ENCODE measurements around the gene CDH23.
A peak's percentile ranks its signal among the peaks of the same experiment; 100 is the strongest.

CDH23 gene

GRCh38 chr10:71860243-71861029 is 463.7 kb downstream of the CDH23 start:
- H3K27ac Mint-ChIP-seq = peak overlapping the region; percentile 90
- no peak overlapping the region for H3K4me3 Mint-ChIP-seq
- intact Hi-C loops (cut with micrococcal nuclease) = no loop called here

GRCh38 chr10:71863203-71863602 is 466.5 kb downstream of the CDH23 start:
- intact Hi-C loops (cut with micrococcal nuclease) = no loop called here
- no peaks in the 10 kb centered on the region for H3K36me3 Mint-ChIP-seq (ENCODE audit: low read depth)
- no peak overlapping the region for H3K4me3 Mint-ChIP-seq
- no peaks in the 10 kb centered on the region for H3K9me3 Mint-ChIP-seq
- H3K27me3 Mint-ChIP-seq = no peaks in the 10 kb centered on the region
- peaks cover 58% of the 10 kb centered on the region for H3K4me1 Mint-ChIP-seq (ENCODE audit: low read depth)
- H3K27ac Mint-ChIP-seq = no peak overlapping the region

More at GRCh38 chr10:71860243-71861029, 463.7 kb downstream of the CDH23 start:
- Mint-ChIP-seq H3K36me3 (ENCODE audit: low read depth) (no peaks in the 10 kb centered on the region), H3K4me1 (ENCODE audit: low read depth) (peaks cover 62% of the 10 kb centered on the region), H3K27me3 (no peaks in the 10 kb centered on the region), H3K9me3 (no peaks in the 10 kb centered on the region)

- peak overlapping the region; percentile 7 for H3K27ac Mint-ChIP-seq
- no peaks in the 10 kb centered on the region for H3K27me3 Mint-ChIP-seq
- H3K4me1 Mint-ChIP-seq (ENCODE audit: low read depth) = peaks cover 49% of the 10 kb centered on the region
- intact Hi-C loops (cut with micrococcal nuclease) = no loop called here
- H3K9me3 Mint-ChIP-seq = no peaks in the 10 kb centered on the region
- H3K4me3 Mint-ChIP-seq = no peak overlapping the region
- no peaks in the 10 kb centered on the region for H3K36me3 Mint-ChIP-seq (ENCODE audit: low read depth)
Observed at GRCh38 chr10:71864911-71865361, 468.2 kb downstream of the CDH23 start.

All from dendritic cell treated with granulocyte-macrophage colony-stimulating factor and Interleukin-4, amounts not matched to agents 40 ng/mL and 50 ng/mL, for 4 days (primary cell).